ENCODE data around the gene HMCN2. TPM values are rescaled to one million over a fixed set of nuclear protein-coding genes. Genes with fewer than 3 reads are reported as not detected.

HMCN2 gene
- total RNA-seq, 1 donor from 2014 or later, result 0.15 TPM

- Histone ChIP-seq H2AFZ (replicated peaks) (no peak overlapping the region), H3K9me3 (ENCODE audit: low read depth) (no peaks in the 10 kb centered on the region), H3K79me2 (ENCODE audit: low read depth) (no peaks in the 10 kb centered on the region), H3K4me1 (peaks cover 12% of the 10 kb centered on the region), H3F3A (ENCODE audit: low read depth) (peaks cover 13% of the 10 kb centered on the region), H3K36me3 (no peaks in the 10 kb centered on the region), H3K4me3 (no peak overlapping the region), H4K20me1 (ENCODE audit: low read depth) (no peaks in the 10 kb centered on the region), H3K27ac (no peak overlapping the region), H3K9ac (no peak overlapping the region), H3K4me2 (no peak overlapping the region), H3K27me3 (no peaks in the 10 kb centered on the region)
- Mint-ChIP-seq H3K27ac (no peak overlapping the region), H3K9me3 (no peaks in the 10 kb centered on the region), H3K4me3 (no peak overlapping the region), H3K27me3 (ENCODE audit: insufficient read depth, low read depth) (peaks cover 17% of the 10 kb centered on the region), H3K36me3 (no peaks in the 10 kb centered on the region), H3K4me1 (peaks cover 12% of the 10 kb centered on the region)
- peak; percentile 86 for DNase-seq (ENCODE audit: low spot score)
- TF ChIP-seq CTCF (IDR thresholded peaks at IDR 0.05) (peak; percentile 89), EZH2phosphoT487 (IDR thresholded peaks at IDR 0.05) (no peak), EZH2 (IDR thresholded peaks at IDR 0.05) (peak; percentile 29)
These were observed 195.7 kb downstream of the HMCN2 start for GRCh38 chr9:130461218-130461630.

- Histone ChIP-seq H3K27me3 (no peaks in the 10 kb centered on the region), H3K4me3 (no peak overlapping the region), H3K36me3 (no peaks in the 10 kb centered on the region), H3K4me2 (no peak overlapping the region), H3K79me2 (ENCODE audit: low read depth) (no peaks in the 10 kb centered on the region), H4K20me1 (ENCODE audit: low read depth) (no peaks in the 10 kb centered on the region), H3F3A (ENCODE audit: low read depth) (peaks cover 18% of the 10 kb centered on the region), H3K9me3 (ENCODE audit: low read depth) (no peaks in the 10 kb centered on the region), H2AFZ (replicated peaks) (no peak overlapping the region), H3K27ac (no peak overlapping the region), H3K4me1 (peaks cover 17% of the 10 kb centered on the region), H3K9ac (no peak overlapping the region)
- no peak for DNase-seq (ENCODE audit: low spot score)
- no peaks in the 10 kb centered on the region for H3K9me3 Mint-ChIP-seq
- H3K4me1 Mint-ChIP-seq, result peaks cover 16% of the 10 kb centered on the region
- H3K4me3 Mint-ChIP-seq, result no peak overlapping the region
- H3K27ac Mint-ChIP-seq, result no peak overlapping the region
- TF ChIP-seq CTCF (IDR thresholded peaks at IDR 0.05), result no peak
- no peak for TF ChIP-seq EZH2 (IDR thresholded peaks at IDR 0.05)
- TF ChIP-seq EZH2phosphoT487 (IDR thresholded peaks at IDR 0.05), result no peak
- no peaks in the 10 kb centered on the region for H3K36me3 Mint-ChIP-seq
- H3K27me3 Mint-ChIP-seq (ENCODE audit: insufficient read depth, low read depth), result peaks cover 16% of the 10 kb centered on the region
These were observed 196.2 kb downstream of the HMCN2 start for GRCh38 chr9:130461731-130462130.

GRCh38 chr9:130462685-130463540 lies 197.4 kb downstream of the HMCN2 start:
- no peaks in the 10 kb centered on the region for H3K27me3 ChIP-seq
- no peaks in the 10 kb centered on the region for H3K36me3 ChIP-seq
- Mint-ChIP-seq H3K36me3 (no peaks in the 10 kb centered on the region), H3K4me3 (no peak overlapping the region), H3K27me3 (ENCODE audit: insufficient read depth, low read depth) (peaks cover 24% of the 10 kb centered on the region), H3K27ac (no peak overlapping the region), H3K4me1 (peaks cover 27% of the 10 kb centered on the region), H3K9me3 (no peaks in the 10 kb centered on the region)
- no peak overlapping the region for H3K27ac ChIP-seq
- no peak overlapping the region for H3K9ac ChIP-seq
- H3K79me2 ChIP-seq (ENCODE audit: low read depth), result no peaks in the 10 kb centered on the region
- peaks cover 29% of the 10 kb centered on the region for H3K4me1 ChIP-seq
- no peak overlapping the region for H3K4me2 ChIP-seq
- no peak overlapping the region for H2AFZ ChIP-seq (replicated peaks)
- no peak overlapping the region for H3K4me3 ChIP-seq
- no peaks in the 10 kb centered on the region for H4K20me1 ChIP-seq (ENCODE audit: low read depth)
- H3F3A ChIP-seq (ENCODE audit: low read depth), result peaks cover 24% of the 10 kb centered on the region
- TF ChIP-seq EZH2phosphoT487 (IDR thresholded peaks at IDR 0.05) (no peak), EZH2 (IDR thresholded peaks at IDR 0.05) (no peak), CTCF (IDR thresholded peaks at IDR 0.05) (no peak)
- H3K9me3 ChIP-seq (ENCODE audit: low read depth), result no peaks in the 10 kb centered on the region
- no peak for DNase-seq (ENCODE audit: low spot score)

All from neural progenitor cell (in vitro differentiated cells).